Immature natural killer cell (primary cell): ENCODE data around the gene VLDLR. TPM values are rescaled to one million over a fixed set of nuclear protein-coding genes. Genes with fewer than 3 reads are reported as not detected.
"Not testable (repeated sequence)": the region's sequence is repeated elsewhere in the genome, so short reads cannot be mapped to it uniquely, and the experiment has no call there.

Experiments used
- DNase-seq, 3 donors: peaks; one replicate each; pipeline ENCODE4 v3.0.0; 2022; ENCODE audit warnings: mixed read lengths in 1 of 3
- H3K27ac Mint-ChIP-seq, 6 donors: one replicate each; pipeline ENCODE4 v1.8.0; 2020; ENCODE audit warnings: mixed read lengths in 6 of 6, mild to moderate bottlenecking in 5 of 6, inconsistent platforms in 4 of 6, moderate library complexity in 3 of 6
- H3K27me3 Mint-ChIP-seq, 3 donors: one replicate each; pipeline ENCODE4 v1.8.0; 2020 to 2021; ENCODE audit warnings: low read depth in 3 of 3, mild to moderate bottlenecking in 3 of 3, mixed read lengths in 3 of 3, moderate library complexity in 3 of 3, inconsistent platforms in 1 of 3
- H3K36me3 Mint-ChIP-seq, 3 donors: one replicate each; pipeline ENCODE4 v1.8.0; 2020; ENCODE audit warnings: mixed read lengths in 3 of 3, inconsistent platforms in 2 of 3, mild to moderate bottlenecking in 2 of 3
- H3K4me1 Mint-ChIP-seq, 2 donors: one replicate each; pipeline ENCODE4 v1.8.0; 2020; ENCODE audit warnings: inconsistent platforms in 2 of 2, mild to moderate bottlenecking in 2 of 2, mixed read lengths in 2 of 2, moderate library complexity in 1 of 2
- H3K4me3 Mint-ChIP-seq, 5 donors: one replicate each; pipeline ENCODE4 v1.8.0; 2020; ENCODE audit warnings: mild to moderate bottlenecking in 5 of 5, mixed read lengths in 5 of 5, inconsistent platforms in 3 of 5, moderate library complexity in 3 of 5
- H3K9me3 Mint-ChIP-seq, 6 donors: one replicate each; pipeline ENCODE4 v1.8.0; 2020; ENCODE audit warnings: mild to moderate bottlenecking in 6 of 6, mixed read lengths in 6 of 6, inconsistent platforms in 4 of 6, moderate library complexity in 3 of 6
- polyA plus RNA-seq, 3 donors: library from polyadenylated mRNA; unstranded; fragments of 300-500 nt; fragmentation: Illumina TruSeq; gene quantifications; one replicate each; pipeline ENCODE4 v1.2.3, GENCODE V29; 2021

The VLDLR gene
- polyA plus RNA-seq, 3 donors from 2014 or later: 0.61 to 0.84 TPM; not detected in 1

GRCh38 chr9:2686911-2687310 lies 65.3 kb downstream of the VLDLR start:
- no peaks in the 10 kb centered on the region for H3K9me3 Mint-ChIP-seq
- no peaks in the 10 kb centered on the region for H3K4me1 Mint-ChIP-seq
- no peak for DNase-seq
- H3K27ac Mint-ChIP-seq: no peak overlapping the region
- H3K36me3 Mint-ChIP-seq: no peaks in the 10 kb centered on the region
- no peaks in the 10 kb centered on the region for H3K27me3 Mint-ChIP-seq
- H3K4me3 Mint-ChIP-seq: no peak overlapping the region

- Mint-ChIP-seq H3K4me1 (no peaks in the 10 kb centered on the region), H3K36me3 (no peaks in the 10 kb centered on the region), H3K9me3 (no peaks in the 10 kb centered on the region), H3K4me3 (no peak overlapping the region), H3K27ac (peak overlapping the region in 1 of 6 donors; percentile 11), H3K27me3 (no peaks in the 10 kb centered on the region)
- no peak for DNase-seq
Measured at GRCh38 chr9:2688636-2689035, 67.0 kb downstream of the VLDLR start.

- no peak overlapping the region for H3K27ac Mint-ChIP-seq
- no peaks in the 10 kb centered on the region for H3K36me3 Mint-ChIP-seq
- H3K4me3 Mint-ChIP-seq: no peak overlapping the region
- H3K9me3 Mint-ChIP-seq: no peaks in the 10 kb centered on the region
- DNase-seq: no peak
- no peaks in the 10 kb centered on the region for H3K4me1 Mint-ChIP-seq
- H3K27me3 Mint-ChIP-seq: no peaks in the 10 kb centered on the region
Measured at GRCh38 chr9:2691212-2691611, 69.6 kb downstream of the VLDLR start.

- Mint-ChIP-seq H3K9me3 (no peaks in the 10 kb centered on the region), H3K36me3 (no peaks in the 10 kb centered on the region), H3K27me3 (no peaks in the 10 kb centered on the region)
Measured at GRCh38 chr9:2691626-2692025, 70.0 kb downstream of the VLDLR start.

GRCh38 chr9:2693056-2693455 lies 71.5 kb downstream of the VLDLR start:
- H3K4me3 Mint-ChIP-seq: no peak overlapping the region
- DNase-seq: peak in 1 of 3 donors; percentile 1
- peak overlapping the region in 1 of 6 donors; percentile 51 for H3K27ac Mint-ChIP-seq
- H3K9me3 Mint-ChIP-seq: no peaks in the 10 kb centered on the region
- H3K36me3 Mint-ChIP-seq: peaks cover 0 to 6% (median 0%) of the 10 kb centered on the region in 3 donors
- H3K4me1 Mint-ChIP-seq: no peaks in the 10 kb centered on the region
- H3K27me3 Mint-ChIP-seq: no peaks in the 10 kb centered on the region

More at GRCh38 chr9:2691626-2692025, 70.0 kb downstream of the VLDLR start:
- Mint-ChIP-seq H3K4me3 (no peak overlapping the region), H3K4me1 (no peaks in the 10 kb centered on the region), H3K27ac (no peak overlapping the region)
- DNase-seq: no peak

GRCh38 chr9:2697492-2697891 lies 75.9 kb downstream of the VLDLR start:
- H3K4me3 Mint-ChIP-seq: no peak overlapping the region
- H3K36me3 Mint-ChIP-seq: peaks cover 0 to 7% (median 6%) of the 10 kb centered on the region in 3 donors
- no peak overlapping the region for H3K27ac Mint-ChIP-seq
- no peaks in the 10 kb centered on the region for H3K27me3 Mint-ChIP-seq
- no peaks in the 10 kb centered on the region for H3K9me3 Mint-ChIP-seq
- no peaks in the 10 kb centered on the region for H3K4me1 Mint-ChIP-seq
- DNase-seq: no peak

GRCh38 chr9:2700398-2700797 lies 78.8 kb downstream of the VLDLR start:
- no peak overlapping the region for H3K4me3 Mint-ChIP-seq
- H3K4me1 Mint-ChIP-seq: no peaks in the 10 kb centered on the region
- no peak overlapping the region for H3K27ac Mint-ChIP-seq
- H3K27me3 Mint-ChIP-seq: no peaks in the 10 kb centered on the region
- DNase-seq: no peak
- peaks cover 0 to 7% (median 6%) of the 10 kb centered on the region in 3 donors for H3K36me3 Mint-ChIP-seq
- H3K9me3 Mint-ChIP-seq: no peaks in the 10 kb centered on the region

- Mint-ChIP-seq H3K27ac (no peak overlapping the region), H3K4me1 (no peaks in the 10 kb centered on the region), H3K4me3 (no peak overlapping the region), H3K36me3 (peaks cover 0 to 7% (median 6%) of the 10 kb centered on the region in 3 donors), H3K27me3 (no peaks in the 10 kb centered on the region), H3K9me3 (no peaks in the 10 kb centered on the region)
- DNase-seq: no peak
Measured at GRCh38 chr9:2700909-2701550, 79.4 kb downstream of the VLDLR start.

GRCh38 chr9:2704504-2704903 lies 82.9 kb downstream of the VLDLR start:
- H3K4me1 Mint-ChIP-seq: no peaks in the 10 kb centered on the region

GRCh38 chr9:2707256-2707655 lies 85.7 kb downstream of the VLDLR start:
- not testable (repeated sequence) for H3K4me1 Mint-ChIP-seq, H3K4me3 Mint-ChIP-seq, DNase-seq, H3K36me3 Mint-ChIP-seq, H3K27me3 Mint-ChIP-seq, H3K9me3 Mint-ChIP-seq, H3K27ac Mint-ChIP-seq

More at GRCh38 chr9:2704504-2704903, 82.9 kb downstream of the VLDLR start:
- Mint-ChIP-seq H3K9me3 (no peaks in the 10 kb centered on the region), H3K27me3 (no peaks in the 10 kb centered on the region), H3K4me3 (no peak overlapping the region), H3K36me3 (peaks cover 0 to 3% (median 0%) of the 10 kb centered on the region in 3 donors), H3K27ac (no peak overlapping the region)
- DNase-seq: no peak

Other genes with a start within 250 kb of the VLDLR start
- gene KCNV2, start 95.7 kb downstream of the VLDLR start, polyA plus RNA-seq: not detected
- 10 to 100 TPM; 10.8 to 18.0 (median 16.1) TPM for gene PUM3, start 222.3 kb downstream of the VLDLR start, polyA plus RNA-seq